Activated effector memory CD4-positive, alpha-beta T cell treated with anti-CD3 and anti-CD28 coated beads, Interleukin-2, amount 50 U/mL, for 16 hours (primary cell): ENCODE data around the gene TTC39B.
"Not testable (repeated sequence)": the region's sequence is repeated elsewhere in the genome, so short reads cannot be mapped to it uniquely, and the experiment has no call there.

Source experiments
- DNase-seq: peaks from one replicate; pipeline ENCODE4 v3.0.0-alpha.2; 2020

The TTC39B gene

DNA sequence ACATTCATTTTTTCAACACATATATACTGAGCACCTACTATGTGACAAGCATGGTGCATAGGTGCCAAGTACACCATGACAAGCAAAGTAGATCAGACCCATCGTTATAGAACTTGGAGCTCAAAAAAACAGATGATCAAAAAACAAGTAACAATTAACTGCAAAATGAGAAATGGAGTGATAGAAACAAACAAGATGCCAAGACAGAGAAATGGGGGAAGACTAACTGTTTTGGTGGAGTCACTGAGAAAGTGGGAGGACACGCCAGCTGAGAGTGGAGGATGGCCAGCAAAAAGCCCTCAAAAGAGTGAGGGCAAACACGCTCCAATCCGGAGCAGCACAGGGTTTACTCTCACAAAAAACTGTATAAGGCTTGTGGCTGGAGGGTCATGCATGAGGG, 50.6 kb downstream of the TTC39B start:
- no peak for DNase-seq

DNA sequence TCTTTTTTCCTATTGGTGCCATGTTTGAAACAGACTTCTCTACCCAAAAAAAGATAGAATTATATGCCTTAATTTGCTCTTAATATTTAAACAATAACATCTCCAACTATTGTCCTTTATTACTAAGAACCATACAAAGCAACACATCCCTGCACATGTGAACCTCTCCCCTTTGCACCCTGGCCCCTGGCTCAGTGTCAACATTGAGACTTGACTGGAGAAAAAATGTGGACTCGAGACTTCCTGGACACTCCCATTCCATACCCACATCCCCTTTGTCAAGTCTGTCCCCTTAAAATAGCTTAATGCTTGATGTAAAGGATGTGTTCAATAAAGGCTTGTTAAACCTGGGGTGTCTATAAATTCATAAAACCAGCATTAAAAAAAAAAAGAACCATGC, 53.2 kb downstream of the TTC39B start:
- no peak for DNase-seq

GRCh38 chr9:15253197-15253596, 53.8 kb downstream of the TTC39B start:
- no peak for DNase-seq

- DNase-seq = no peak
Observed at GRCh38 chr9:15249981-15250380, 57.0 kb downstream of the TTC39B start.

DNA sequence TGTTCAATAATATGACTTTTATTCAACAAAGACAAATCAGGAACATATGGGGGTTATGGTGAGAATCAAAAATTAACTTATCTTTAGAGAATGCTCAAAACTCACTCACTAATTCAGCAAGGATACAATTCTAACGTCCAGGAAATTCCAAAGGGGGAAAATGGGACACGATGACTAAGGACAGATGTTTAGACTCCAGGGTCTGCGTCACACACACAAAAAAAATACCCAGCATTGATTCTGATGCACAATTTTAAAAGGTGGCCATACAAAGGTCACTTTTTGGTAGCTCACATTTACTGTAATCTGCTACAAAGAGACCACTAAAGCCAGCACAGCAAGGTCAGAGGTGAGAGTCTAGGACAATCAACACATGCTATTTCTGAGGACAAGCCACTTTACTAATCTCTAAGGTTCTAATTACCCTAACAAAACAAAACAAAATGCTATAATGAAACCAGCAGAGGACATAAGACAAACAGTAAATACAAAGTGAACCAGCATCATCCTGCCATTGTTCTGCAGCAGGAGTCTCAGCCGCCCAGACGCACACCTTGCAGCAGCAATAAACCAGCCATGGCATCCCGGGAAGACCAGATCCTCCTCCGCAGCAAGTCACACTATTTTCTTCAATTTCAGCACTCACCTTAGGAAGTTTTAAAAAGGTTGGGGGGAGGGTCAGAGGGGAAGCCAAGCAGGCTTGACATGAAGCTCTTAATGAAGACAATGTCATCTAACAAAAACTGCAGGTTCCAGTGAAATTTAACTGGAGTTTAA, 57.8 kb downstream of the TTC39B start:
- DNase-seq = no peak

GRCh38 chr9:15248621-15249020, 58.4 kb downstream of the TTC39B start:
- DNase-seq = no peak

GRCh38 chr9:15248081-15248480, 58.9 kb downstream of the TTC39B start:
- DNase-seq = no peak

- no peak for DNase-seq
Observed at GRCh38 chr9:15246708-15247107, 60.3 kb downstream of the TTC39B start.

DNA sequence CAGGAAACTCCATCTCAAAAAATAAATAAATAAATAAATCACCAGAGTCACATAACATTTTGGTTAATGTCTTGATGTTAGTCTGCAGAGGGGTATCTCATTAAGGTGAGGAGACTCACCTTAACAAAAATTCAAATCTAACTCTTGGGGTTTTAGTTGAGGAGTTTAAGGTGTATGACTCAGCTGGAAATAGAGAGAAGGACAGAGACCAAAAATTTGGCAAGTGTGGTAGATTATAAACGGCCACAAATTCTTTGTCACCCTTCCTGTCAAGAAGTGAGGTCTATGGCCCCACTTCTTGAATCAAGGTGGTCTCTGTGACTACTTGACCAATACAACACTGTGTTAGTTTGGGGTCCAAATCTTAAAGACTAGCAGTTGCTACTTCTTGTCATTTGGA, 60.8 kb downstream of the TTC39B start:
- no peak for DNase-seq

- DNase-seq = no peak
Observed at GRCh38 chr9:15244001-15244441, 63.0 kb downstream of the TTC39B start.

DNA sequence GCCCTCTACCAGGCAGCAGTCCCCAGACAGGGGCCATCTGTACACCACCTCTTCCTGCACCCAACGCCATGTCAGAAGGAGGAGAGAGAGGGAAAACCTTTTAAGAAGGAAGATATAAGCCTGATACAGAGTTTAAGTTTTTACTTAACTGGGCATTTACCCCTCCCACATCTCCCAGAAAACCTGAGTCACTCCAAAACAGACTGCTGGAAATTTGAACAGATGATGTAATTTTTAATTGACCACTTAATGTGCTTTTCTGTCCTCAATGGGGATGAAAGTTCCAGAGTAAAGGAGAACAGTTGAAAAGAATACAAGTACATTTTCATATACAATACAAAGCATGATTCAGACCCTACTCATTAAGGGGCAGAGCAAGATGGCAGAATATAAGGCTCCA, 63.9 kb downstream of the TTC39B start:
- DNase-seq = no peak

- DNase-seq = no peak
Observed at GRCh38 chr9:15240927-15241326, 66.1 kb downstream of the TTC39B start.

DNA sequence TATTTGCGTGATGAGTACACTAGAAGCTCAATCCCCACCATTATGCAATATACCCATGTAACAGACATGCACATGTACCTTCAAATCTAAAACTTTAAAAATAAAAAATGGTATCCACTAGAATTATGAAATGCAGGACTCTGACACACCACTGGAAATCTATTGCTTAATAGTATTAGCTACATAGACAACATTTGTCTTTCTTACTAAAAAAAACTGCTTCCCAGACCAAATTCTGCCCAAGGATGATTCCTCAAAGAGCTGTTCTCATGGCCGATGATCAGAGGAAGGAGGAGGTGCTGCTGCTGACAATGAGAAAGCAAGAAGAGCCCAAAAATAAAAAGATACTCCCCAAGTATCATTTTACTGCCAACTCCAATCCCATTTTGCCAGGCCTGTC, 67.2 kb downstream of the TTC39B start:
- no peak for DNase-seq

GRCh38 chr9:15238646-15239045, 68.4 kb downstream of the TTC39B start:
- DNase-seq = no peak

- no peak for DNase-seq
Observed at GRCh38 chr9:15235658-15236057, 71.4 kb downstream of the TTC39B start.

GRCh38 chr9:15233941-15234490, 73.0 kb downstream of the TTC39B start:
- not testable (repeated sequence) for DNase-seq

DNA sequence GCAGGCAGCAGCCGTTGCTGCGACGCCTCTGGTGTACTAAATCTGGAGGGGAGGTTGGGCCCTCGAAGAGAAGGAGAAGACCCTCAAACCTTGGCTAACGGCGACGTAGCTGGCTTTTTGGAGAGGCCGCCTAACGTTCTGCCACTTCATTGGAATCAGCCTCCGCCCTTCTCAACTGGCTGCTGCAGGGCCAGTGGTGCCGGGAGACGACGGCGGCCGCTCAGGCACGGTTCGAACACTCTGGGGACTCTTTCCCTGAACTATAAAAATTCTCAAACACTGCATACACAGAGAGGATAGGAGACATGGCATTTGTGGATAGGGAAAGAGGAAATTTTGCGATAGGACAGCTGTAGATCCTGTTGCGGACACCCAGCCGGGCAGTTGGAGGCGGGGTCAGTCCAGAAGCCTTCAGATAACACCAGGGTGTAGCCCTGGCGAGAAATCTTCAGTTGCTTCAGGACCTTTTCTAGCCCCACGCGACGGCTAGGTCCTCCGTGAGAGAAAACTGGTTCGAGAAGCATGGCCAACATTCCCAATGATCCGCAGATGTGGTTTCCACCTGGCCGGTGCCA, 74.2 kb downstream of the TTC39B start:
- not testable (repeated sequence) for DNase-seq

DNA sequence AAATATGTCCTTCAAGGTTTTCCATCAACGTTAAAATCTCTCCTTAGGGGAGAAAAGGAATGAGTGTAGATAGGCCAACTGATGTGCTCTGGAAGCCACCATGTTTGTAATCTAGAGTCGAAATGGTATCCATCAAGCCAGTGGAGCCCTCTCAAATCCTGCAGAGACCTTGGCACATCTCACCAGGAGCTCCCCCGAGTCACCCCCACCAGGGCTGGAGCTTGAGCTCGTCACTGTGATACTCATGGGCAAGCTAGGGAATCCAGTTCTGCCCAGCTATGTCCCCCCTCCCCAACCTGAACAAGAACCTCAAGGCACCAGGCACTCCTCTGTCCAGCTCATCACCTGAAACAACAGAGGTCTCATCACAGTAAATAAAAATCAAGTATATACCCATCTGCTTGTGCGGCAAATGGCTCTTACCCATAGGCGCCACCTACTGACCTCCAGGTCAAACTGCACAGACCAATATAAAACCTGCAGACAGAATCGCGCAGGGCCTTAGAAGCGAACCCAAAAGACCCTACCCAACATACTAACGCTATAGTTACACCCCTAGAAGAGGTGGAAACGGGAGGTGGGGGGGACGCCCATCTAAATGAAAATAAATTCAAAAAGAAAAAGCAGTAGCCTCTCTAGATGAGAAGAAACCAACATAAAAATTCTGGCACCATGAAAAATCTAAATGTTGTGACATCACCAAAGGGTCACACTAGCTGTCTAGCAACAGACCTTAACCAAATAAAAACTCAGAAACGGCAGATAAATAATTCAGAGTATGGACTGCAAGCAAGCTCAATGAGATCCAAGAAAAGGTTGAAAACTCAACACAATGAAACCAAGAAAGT, 75.0 kb downstream of the TTC39B start:
- no peak for DNase-seq

GRCh38 chr9:15229409-15229808, 77.6 kb downstream of the TTC39B start:
- DNase-seq = no peak

DNA sequence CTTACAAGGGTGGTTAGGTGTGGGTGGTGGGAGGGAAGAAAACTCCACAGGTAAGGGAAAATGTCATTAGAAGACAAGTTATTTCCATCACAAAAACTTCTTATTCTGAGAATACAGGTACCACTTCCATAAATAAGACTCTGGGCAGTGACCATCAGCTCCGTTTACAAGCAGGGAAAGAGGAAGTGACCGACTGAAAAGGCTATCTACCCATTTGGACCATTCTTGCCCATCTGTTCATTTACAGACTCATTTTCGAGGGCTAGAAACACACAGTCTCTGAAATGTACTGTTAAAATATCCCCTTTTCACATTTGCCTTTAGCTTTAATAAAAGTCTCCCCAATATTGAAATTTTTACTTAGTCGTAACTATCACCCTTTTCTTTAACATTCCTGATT, 79.5 kb downstream of the TTC39B start:
- DNase-seq = no peak

DNA sequence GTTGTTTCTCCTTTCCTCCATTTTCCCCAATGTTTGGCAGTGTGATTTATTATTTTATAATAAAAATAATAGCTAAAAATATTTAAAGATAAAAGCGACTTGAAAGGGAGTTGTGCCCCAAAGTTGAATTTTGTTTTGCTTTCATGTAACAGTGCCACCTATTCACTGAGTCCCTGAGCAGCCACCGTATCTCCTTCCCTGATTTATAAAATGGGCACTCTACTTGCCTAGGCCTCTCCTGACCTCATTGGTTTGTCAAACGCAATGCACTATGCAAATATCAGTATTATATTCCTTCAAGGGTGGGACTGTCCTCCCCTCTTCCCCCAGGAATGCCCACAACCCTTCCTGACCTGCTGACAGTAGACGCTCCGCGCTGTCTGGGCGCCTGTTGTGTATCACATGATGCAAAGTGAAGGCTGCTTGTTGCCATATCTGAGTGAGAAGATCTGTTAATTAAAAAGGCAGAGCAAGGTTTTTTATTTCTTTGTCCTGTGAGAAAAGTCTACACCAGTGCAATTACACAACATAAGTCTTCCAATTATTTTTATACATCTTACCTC, 81.4 kb downstream of the TTC39B start:
- no peak for DNase-seq

- DNase-seq = no peak
Observed at GRCh38 chr9:15222313-15222712, 84.7 kb downstream of the TTC39B start.

GRCh38 chr9:15221746-15222145, 85.3 kb downstream of the TTC39B start:
- no peak for DNase-seq
